HG03469 (cell line): ENCODE data around the gene EME1.
"Not testable (repeated sequence)": the region's sequence is repeated elsewhere in the genome, so short reads cannot be mapped to it uniquely, and the experiment has no call there.

Source experiments
- ATAC-seq: cut with Tn5 transposase; IDR thresholded peaks from one replicate; pipeline ENCODE4 v1.9.1; 2021; ENCODE audit warnings: mild to moderate bottlenecking, moderate library complexity, moderate number of reproducible peaks; ENCODE audit not compliant: unreplicated experiment

Gene EME1

GRCh38 chr17:50423553-50424159 lies 50.6 kb downstream of the EME1 start:
- no peak for ATAC-seq

GRCh38 chr17:50424246-50424995 lies 51.4 kb downstream of the EME1 start:
- no peak for ATAC-seq

GRCh38 chr17:50424996-50425681 lies 52.1 kb downstream of the EME1 start:
- ATAC-seq = no peak

- no peak for ATAC-seq
Measured at GRCh38 chr17:50425682-50426471, 52.8 kb downstream of the EME1 start, which contains the start of gene ACSF2. ACSF2 (plus strand) TSS chr17:50426218; CDS start chr17:50426262, 44 bp downstream.

GRCh38 chr17:50426472-50426782 lies 53.4 kb downstream of the EME1 start:
- ATAC-seq = no peak

- ATAC-seq = no peak
Measured at GRCh38 chr17:50426814-50427787, 54.1 kb downstream of the EME1 start.

GRCh38 chr17:50428126-50428525 lies 55.1 kb downstream of the EME1 start:
- not testable (repeated sequence) for ATAC-seq

GRCh38 chr17:50428831-50429424 lies 55.9 kb downstream of the EME1 start:
- ATAC-seq = no peak

GRCh38 chr17:50429793-50430192 lies 56.8 kb downstream of the EME1 start:
- no peak for ATAC-seq
